Posterior cingulate gyrus (tissue), 11 donors: Measurements from ENCODE around the gene GLIS1.
A peak's percentile ranks its signal among the peaks of the same experiment; 100 is the strongest.

ENCODE experiments used
- DNase-seq, 10 donors: peaks; one replicate each; pipeline versions ENCODE4 v3.0.0 to v3.0.0-alpha.2; 2020 to 2021; ENCODE audit warnings: mixed read lengths in 3 of 10
- intact Hi-C: fragments of 100-400 bp; cut with DNase I; formaldehyde crosslinking; loops from one replicate; pipeline ENCODE4 v1.15.1; 2023

Gene GLIS1

DNA sequence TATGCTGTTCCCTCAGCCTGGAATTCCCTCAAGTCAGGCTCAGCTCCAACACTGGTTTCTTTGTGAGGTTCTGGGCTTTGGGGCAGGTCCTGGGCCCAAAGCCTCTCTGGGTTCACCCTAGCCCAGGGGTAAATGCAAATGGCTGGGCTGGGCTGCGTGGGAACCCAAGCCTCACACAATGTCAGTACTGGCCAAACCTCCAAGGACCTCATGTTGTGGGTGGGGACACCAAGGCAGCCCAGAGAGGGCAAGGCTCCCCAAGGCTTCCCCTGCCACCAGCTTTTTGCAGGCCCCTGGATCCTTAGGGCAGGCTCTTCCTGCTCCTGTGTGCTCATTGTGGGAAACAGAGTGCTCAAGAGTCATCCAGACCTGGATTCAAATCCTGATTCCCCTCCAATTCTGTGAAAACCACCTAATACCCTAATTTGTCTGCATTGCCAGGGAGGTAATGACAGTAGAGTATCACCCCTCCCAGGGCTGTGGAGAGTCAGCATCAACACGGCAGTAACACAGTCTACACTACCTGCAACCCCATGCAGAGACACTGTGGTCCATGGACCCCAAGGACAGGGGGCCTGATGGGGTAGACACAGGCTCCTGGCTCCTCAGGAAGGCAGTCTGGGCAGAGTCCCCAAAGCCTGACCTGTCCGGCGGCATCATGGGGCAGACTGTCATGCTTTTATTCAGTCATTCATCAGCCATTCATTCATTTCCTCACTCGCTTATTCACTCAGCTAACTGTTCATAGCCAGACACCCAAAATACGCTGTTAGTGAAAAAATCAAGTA is 194.0 kb downstream of the GLIS1 start:
- intact Hi-C loops, result no loop called here
- DNase-seq, result peak in 4 of 10 donors; percentile 12 to 43 (median 34)

DNA sequence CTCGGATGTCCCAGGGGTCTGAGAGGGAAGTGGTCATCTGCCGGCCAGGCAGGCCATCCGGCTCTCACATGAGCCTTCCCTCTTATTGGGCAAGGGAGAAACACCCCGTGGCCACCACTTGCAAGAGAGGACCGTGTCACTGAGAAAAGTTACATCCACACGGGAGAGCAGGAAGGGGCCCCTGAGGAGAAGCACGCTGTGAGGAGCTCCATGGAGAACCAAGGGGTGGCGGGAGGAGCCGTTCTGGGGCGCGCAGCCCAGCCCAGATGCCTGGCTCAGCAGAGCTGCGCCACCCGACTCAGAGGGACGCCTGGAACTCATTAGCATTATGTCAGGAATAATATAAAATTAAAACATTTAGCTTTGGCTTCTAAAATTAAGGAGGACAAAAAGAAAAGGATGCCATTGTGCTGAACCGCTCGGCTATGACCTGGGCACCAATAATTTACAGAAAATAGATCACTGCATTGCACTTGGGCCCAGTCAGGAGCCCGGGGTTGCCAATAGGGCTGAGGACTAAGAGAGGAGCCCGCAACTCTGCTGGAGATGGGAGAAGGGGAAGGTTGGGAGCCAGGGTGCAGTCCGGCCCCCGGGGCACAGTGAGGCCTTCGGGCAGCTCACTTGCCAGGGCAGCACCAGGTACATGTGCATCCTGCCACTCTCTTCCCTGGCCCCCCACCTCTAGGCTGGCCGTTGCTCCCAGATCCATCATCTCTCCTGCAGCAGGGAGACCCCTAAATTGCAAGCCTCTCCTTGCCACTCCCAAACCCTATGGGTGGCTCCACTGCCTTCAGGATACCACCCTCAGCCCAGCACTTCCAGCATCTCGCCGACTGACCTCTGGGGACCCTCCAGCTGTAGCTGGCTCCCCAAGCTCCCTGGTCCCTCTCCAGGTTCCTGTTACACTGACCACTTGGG is 194.9 kb downstream of the GLIS1 start:
- intact Hi-C loops, result no loop called here
- peak in 4 of 10 donors; percentile 4 to 61 (median 49) for DNase-seq

DNA sequence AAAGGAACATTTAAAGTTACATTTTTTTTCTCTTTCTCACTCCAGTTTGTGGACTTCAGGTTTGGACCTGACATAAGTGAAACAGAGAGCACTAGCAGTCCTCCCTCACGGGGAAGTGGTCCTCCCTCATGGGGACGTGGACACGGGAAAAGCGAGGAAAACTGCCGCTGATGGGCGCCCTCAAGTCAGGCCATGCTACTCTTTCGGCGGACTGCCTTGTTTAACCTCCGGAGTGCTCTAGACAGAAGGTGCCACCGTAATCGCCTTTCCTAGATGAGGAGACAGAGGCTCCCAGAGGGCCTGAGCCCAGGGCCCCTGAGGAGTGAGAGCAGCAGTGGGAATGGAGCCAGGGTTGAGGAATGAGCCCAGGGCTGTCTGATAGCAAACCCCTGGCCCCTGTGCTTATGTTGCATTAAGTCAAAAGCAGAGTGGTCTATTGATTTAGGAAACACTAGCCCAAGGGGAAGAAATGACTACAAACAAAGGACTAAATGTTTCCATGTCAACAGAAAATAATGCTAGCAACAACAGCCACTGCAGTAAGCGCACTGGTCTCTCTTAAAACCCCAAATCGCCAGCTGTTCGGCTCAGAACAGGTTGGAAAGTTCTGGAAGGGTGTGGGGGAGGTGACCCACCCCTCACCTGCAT is 195.7 kb downstream of the GLIS1 start:
- intact Hi-C loops, result no loop called here
- peak in 4 of 10 donors; percentile 14 to 42 (median 31) for DNase-seq

GRCh38 chr1:53542551-53542950 is 196.4 kb downstream of the GLIS1 start:
- intact Hi-C loops, result no loop called here
- peak in 3 of 10 donors; percentile 4 to 45 (median 45) for DNase-seq

DNA sequence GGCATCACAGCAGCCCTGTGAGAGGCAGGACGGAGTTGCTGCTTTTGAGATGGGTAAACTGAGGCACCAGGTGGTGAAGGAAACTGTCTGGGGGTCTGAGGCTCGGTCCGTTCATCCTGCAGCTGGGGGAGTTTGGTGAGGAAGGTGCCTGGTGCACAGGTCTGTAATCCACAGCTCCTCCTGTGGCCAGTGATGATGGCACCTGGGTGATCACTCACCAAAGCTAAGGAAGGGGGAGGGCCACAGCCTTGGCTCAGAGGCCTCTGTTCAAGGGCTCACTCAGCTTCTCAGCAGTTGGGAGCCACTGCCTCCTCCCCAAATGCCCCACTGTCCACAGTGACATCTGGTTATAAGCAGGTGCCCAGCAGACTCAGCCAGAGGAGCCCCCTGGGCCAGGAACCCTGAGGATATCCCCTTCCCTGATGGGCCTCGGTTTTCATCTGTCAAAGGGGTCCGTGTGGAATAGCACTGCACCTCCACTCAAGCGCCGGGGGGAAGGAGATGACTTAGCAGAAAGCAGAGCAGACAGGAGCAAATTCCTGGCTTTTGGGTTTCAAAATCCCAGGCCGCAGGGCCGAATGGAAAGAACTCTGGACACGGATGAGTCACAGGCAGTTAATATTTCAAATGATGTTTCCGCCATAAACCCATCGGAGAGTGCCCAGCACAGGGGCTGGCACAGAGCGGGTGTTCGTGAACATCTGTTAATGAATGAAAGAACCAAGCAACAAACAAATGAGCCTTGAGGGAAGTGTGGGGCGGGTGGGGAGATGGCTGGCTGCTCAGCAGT is 197.0 kb downstream of the GLIS1 start:
- intact Hi-C loops, result no loop called here
- DNase-seq, result peak in 4 of 10 donors; percentile 4 to 62 (median 45)

- intact Hi-C loops, result no loop called here
- DNase-seq, result peak in 3 of 10 donors; percentile 12 to 59 (median 52)
Observed at GRCh38 chr1:53541263-53541625, 197.7 kb downstream of the GLIS1 start.

DNA sequence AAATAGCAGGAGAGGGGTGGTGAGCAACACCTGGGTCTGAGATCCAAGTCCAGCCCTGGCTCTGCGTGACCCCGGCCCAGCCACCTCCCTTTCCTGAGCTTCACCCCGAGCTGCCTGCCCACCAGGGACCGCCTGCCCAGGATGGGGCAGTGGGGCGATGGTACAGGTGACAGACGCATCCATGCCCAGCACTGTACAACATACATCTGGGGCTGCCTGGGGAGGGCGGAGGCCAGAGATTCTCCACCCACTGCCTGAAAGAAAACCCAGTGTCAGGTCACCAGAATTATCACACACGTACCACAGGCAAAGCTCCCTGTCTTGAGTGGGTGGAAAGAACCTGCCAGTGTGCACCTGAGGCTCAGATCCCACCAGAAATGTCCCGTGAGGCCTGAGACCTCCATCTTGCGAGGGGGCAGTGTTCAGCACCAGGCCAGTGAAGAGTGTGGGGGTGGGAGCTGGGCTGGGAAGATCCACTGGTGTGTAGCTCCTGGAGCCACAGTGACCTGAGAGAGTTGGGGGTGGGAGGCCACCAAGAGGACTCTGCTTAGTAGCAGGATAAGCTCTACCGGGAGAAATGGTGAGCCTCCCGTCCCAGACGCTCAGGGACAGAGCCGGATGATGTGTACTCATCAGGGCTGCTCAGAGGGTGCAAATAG is 198.2 kb downstream of the GLIS1 start:
- DNase-seq, result peak in 4 of 10 donors; percentile 23 to 73 (median 61)
- intact Hi-C loops, result no loop called here

- peak in 4 of 10 donors; percentile 4 to 56 (median 46) for DNase-seq
- intact Hi-C loops, result no loop called here
Observed at GRCh38 chr1:53539711-53540603, 199.0 kb downstream of the GLIS1 start.

DNA sequence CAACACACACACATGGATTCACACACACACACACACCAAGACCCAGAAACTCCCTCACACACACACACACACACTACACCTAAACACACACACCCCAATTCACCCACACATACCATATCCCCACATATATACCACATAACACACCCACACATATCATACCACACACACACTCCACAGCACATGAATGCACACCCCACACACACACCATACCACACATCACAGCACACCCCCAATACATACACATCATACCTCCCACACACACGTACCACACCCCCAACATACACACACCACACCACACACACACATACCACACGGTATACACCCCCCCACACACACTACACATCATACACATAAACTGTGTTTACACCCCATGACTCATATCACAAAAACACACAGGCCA is 199.7 kb downstream of the GLIS1 start:
- no peak for DNase-seq
- intact Hi-C loops, result no loop called here

GRCh38 chr1:53536606-53537005 is 202.4 kb downstream of the GLIS1 start:
- intact Hi-C loops, result no loop called here
- no peak for DNase-seq

DNA sequence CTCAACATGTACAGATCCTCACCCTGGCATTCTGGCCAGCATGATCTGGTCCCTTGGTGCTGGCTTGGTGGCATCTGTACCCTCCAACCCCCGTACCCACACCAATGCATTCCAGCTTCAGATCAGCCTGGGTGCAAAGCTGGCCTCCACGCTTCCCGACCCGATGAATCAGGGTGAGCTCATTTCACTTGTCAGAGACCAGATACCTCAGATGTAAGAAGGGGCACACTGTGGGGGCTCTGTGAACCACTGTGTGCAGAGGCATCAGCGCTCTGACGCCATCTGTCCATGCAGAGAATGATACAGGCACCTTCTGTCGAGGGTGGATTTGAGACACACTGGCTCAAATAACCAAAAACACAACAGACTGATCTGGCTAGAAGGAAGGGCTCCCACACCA is 203.1 kb downstream of the GLIS1 start:
- no peak for DNase-seq
- intact Hi-C loops, result no loop called here

- intact Hi-C loops, result no loop called here
- no peak for DNase-seq
Observed at GRCh38 chr1:53535226-53535625, 203.7 kb downstream of the GLIS1 start.

DNA sequence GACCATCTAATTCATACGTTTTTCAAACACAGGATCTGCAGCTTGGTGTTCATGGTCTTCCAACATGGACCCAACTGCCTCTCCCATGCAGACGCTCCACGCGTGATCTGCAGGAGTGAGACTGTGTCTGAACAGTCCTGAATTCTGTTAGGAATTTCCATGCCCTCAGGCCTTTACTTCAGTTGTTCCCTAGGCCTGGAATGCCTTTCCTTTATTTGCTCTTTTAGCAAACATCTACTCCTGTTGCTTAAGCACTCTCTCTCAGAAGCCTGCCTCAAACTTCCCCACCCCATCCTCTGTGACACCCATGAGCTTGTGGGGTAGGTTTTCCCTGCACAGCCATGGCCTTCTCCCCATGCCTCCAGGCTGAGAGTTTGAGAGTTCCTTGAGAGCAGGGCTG is 206.1 kb downstream of the GLIS1 start:
- intact Hi-C loops, result no loop called here
- no peak for DNase-seq

- intact Hi-C loops, result no loop called here
- DNase-seq, result no peak
Observed at GRCh38 chr1:53532377-53532776, 206.6 kb downstream of the GLIS1 start.

DNA sequence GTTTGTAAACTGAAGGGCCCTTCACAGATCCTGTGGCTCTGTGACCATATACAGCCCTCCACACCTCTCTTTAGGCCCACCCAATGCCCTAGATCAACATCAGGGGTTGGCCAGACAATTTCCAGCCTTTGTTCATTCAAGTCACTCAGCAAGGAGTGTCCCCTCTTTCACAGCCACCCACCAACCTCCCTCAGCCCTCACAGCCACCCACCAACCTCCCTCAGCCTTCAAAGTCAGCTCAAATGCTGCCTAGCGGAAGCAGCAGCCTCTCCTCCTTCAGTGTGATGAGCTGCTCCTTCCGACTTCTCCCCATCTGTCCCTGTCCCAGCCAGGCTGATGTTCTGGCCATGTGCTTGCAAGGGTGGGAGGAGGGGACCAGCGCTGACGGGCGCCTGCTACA is 208.4 kb downstream of the GLIS1 start:
- no peak for DNase-seq
- intact Hi-C loops, result no loop called here

DNA sequence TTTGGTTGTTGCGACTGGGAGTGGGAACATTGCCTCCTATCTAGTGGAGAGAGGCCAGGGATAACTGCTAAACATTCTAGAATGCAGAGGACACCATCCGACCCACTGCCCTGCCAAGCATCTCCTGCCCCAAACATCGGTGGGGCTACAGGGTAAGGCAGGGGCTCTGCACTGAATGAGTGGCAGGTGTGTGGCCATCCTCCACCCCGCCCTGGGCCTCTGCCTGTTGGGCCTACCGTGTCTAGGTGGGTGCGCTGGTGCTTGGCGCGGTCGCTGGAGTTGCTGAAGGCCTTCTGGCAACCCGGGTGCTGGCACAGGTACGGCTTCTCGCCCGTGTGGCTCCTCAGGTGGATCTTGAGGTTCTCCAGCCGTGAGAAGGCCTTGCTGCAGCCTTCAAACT is 209.4 kb downstream of the GLIS1 start:
- intact Hi-C loops, result no loop called here

DNA sequence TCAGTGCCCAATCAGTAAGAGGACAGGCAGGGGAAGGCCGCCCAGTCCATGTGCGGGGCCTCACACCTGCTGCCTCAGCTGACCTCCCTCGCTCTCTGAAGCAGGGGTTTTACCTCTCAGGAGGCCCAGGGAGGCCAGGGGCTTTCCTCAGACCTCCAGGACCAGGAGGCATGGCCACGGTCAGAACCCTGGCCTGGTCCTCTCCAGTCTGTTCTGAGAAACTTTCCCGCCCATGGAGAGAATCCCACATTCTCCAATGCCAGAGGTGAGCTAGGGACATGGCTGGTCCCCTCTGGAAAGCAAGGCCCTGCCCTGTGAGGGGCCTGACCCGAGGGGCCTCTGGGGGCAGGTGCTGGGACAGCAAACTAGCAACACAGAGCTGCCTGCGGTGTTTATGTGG is 211.6 kb downstream of the GLIS1 start:
- intact Hi-C loops, result no loop called here
- DNase-seq, result no peak

More for the DNA sequence above, 209.4 kb downstream of the GLIS1 start:
- DNase-seq, result no peak

DNA sequence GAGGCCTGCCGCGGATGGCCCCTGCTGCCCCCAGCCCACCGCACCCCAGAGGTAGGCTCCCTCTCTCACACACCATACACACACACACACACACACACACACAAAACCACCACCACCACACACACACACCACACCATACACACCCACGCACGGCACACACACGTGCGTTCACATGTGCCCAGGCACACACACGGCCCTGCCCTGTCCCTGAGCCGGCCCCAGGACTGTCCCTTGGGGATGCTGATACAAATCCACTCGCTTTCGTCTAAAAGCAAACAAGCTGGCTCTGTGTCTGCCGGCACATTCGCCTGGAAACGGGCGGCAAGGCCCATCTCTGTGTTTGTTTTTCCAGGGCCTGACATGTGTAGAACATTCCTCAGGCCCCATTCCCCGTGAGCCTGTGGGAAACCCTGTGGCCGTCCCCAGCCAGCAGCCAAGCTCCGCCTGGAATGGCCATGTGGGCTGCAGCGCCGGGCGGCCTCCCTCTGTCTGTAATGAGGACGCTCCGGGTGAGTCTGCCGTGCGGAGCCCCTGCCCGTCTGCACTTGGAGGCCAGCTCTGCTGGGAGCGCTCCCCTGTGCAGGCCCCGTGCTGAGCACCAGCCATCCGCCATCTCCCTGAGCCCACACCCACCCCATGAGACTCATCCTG is 212.4 kb downstream of the GLIS1 start:
- intact Hi-C loops, result no loop called here
- DNase-seq, result no peak
